IPS-18a (cell line): ENCODE measurements around the gene RABL3.
"Not testable (repeated sequence)": the region's sequence is repeated elsewhere in the genome, so short reads cannot be mapped to it uniquely, and the experiment has no call there.

Experiments used
- H3K27ac ChIP-seq: one replicate; pipeline ENCODE4 v1.5.1; 2013; ENCODE audit warnings: low read length
- H3K27me3 ChIP-seq: one replicate; pipeline ENCODE4 v1.6.1; 2013; ENCODE audit warnings: mild to moderate bottlenecking, low read length; ENCODE audit not compliant: control insufficient read depth, insufficient read depth
- H3K36me3 ChIP-seq: one replicate; pipeline ENCODE4 v1.6.1; 2013; ENCODE audit warnings: low read depth, low read length; ENCODE audit not compliant: control insufficient read depth
- H3K4me1 ChIP-seq: one replicate; pipeline ENCODE4 v1.6.1; 2013; ENCODE audit warnings: low read depth, low read length; ENCODE audit not compliant: control insufficient read depth
- H3K4me3 ChIP-seq: one replicate; pipeline ENCODE4 v1.5.1; 2013; ENCODE audit warnings: low read length
- H3K9ac ChIP-seq: one replicate; pipeline ENCODE4 v1.6.1; 2013; ENCODE audit warnings: mild to moderate bottlenecking, low read length, moderate library complexity
- H3K9me3 ChIP-seq: one replicate; pipeline ENCODE4 v1.6.1; 2013; ENCODE audit warnings: low read depth, low read length; ENCODE audit not compliant: control insufficient read depth

The RABL3 gene

GRCh38 chr3:120742198-120742848 is at the start of gene RABL3, which contains the start of gene GTF2E1:
TSS of gene RABL3 (minus strand) at chr3:120742516. CDS start at chr3:120742507, 9 bp downstream.
TSS of gene GTF2E1 (plus strand) at chr3:120742744. CDS start at chr3:120750553, 7,809 bp downstream.
- Histone ChIP-seq H3K36me3 (peaks cover 5% of the 10 kb centered on the region), H3K9me3 (peaks cover 4% of the 10 kb centered on the region), H3K9ac (peak within 1 kb of the TSS; percentile 86), H3K4me3 (peak within 1 kb of the TSS; percentile 92), H3K4me1 (peaks cover 11% of the 10 kb centered on the region), H3K27me3 (no peaks in the 10 kb centered on the region), H3K27ac (peak within 1 kb of the TSS; percentile 97)

GRCh38 chr3:120791913-120792312 is 49.6 kb upstream of the RABL3 start:
- Histone ChIP-seq H3K4me1 (peaks cover 16% of the 10 kb centered on the region), H3K36me3 (no peaks in the 10 kb centered on the region), H3K9ac (no peak overlapping the region), H3K4me3 (no peak overlapping the region), H3K27me3 (no peaks in the 10 kb centered on the region), H3K27ac (no peak overlapping the region), H3K9me3 (no peaks in the 10 kb centered on the region)

- H3K9ac ChIP-seq, result no peak overlapping the region
- H3K4me1 ChIP-seq, result peaks cover 16% of the 10 kb centered on the region
- no peak overlapping the region for H3K4me3 ChIP-seq
- no peak overlapping the region for H3K27ac ChIP-seq
- H3K27me3 ChIP-seq, result no peaks in the 10 kb centered on the region
- H3K9me3 ChIP-seq, result no peaks in the 10 kb centered on the region
- H3K36me3 ChIP-seq, result no peaks in the 10 kb centered on the region
These were observed 48.7 kb upstream of the RABL3 start for GRCh38 chr3:120791010-120791409.

DNA sequence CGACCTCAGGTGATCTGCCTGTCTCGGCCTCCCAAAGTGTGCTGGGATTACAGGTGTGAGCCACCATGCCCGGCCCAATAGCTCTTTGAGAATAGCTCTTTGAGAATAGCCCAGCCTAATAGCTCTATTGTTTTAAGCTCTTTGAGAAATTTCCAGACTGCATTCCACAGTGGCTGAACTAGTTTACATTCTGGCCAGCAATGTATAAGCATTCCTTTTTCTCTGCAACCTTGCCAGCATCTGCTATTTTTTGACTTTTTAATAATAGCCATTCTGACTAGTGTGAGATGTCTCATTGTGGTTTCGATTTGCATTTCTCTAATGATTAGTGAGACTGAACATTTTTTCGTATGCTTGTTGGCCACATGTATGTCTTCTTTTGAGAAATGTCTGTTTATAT is 43.5 kb upstream of the RABL3 start:
- not testable (repeated sequence) for H3K9ac ChIP-seq, H3K4me3 ChIP-seq, H3K9me3 ChIP-seq, H3K27me3 ChIP-seq, H3K4me1 ChIP-seq, H3K27ac ChIP-seq
- peaks cover 21% of the 10 kb centered on the region for H3K36me3 ChIP-seq

DNA sequence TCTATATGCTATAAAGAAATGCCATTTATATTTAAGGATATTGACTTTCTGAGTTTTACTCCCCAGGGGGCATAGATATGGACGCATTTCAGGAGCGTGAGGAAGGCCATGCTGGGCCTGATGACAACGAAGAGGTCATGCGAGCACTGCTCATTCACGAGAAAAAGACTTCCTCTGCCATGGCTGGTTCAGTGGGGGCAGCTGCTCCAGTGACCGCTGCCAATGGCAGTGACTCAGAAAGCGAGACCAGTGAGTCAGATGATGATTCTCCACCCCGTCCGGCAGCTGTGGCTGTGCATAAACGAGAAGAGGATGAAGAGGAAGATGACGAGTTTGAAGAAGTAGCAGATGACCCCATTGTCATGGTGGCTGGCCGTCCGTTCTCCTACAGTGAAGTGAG is 38.7 kb upstream of the RABL3 start:
- H3K9me3 ChIP-seq, result no peaks in the 10 kb centered on the region
- H3K27ac ChIP-seq, result no peak overlapping the region
- H3K9ac ChIP-seq, result no peak overlapping the region
- H3K27me3 ChIP-seq, result no peaks in the 10 kb centered on the region
- H3K4me1 ChIP-seq, result no peaks in the 10 kb centered on the region
- peaks cover 58% of the 10 kb centered on the region for H3K36me3 ChIP-seq
- no peak overlapping the region for H3K4me3 ChIP-seq

DNA sequence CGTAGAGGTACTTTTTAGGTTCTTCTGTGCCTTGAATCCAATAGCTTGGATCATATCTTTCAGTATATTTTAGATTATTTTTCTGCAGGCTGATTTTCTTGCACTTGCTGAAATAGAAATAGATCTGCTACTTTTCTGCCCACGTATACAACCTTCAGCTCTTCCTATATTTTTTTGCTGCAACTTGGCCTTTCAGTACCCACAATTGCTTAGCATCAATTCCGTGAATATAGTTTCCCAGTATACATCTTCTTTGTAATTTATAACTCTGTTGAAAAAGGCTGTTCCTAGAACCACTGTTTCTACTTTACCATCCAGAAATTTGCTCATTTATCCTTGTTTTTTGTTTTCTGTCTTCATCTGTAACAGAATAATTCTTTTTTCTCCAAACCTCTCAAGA is 36.5 kb upstream of the RABL3 start:
- Histone ChIP-seq H3K36me3 (peaks cover 66% of the 10 kb centered on the region), H3K9me3 (no peaks in the 10 kb centered on the region), H3K4me1 (no peaks in the 10 kb centered on the region), H3K27ac (no peak overlapping the region), H3K9ac (no peak overlapping the region), H3K27me3 (no peaks in the 10 kb centered on the region), H3K4me3 (no peak overlapping the region)

GRCh38 chr3:120775411-120775810 is 33.1 kb upstream of the RABL3 start:
- peaks cover 57% of the 10 kb centered on the region for H3K36me3 ChIP-seq

DNA sequence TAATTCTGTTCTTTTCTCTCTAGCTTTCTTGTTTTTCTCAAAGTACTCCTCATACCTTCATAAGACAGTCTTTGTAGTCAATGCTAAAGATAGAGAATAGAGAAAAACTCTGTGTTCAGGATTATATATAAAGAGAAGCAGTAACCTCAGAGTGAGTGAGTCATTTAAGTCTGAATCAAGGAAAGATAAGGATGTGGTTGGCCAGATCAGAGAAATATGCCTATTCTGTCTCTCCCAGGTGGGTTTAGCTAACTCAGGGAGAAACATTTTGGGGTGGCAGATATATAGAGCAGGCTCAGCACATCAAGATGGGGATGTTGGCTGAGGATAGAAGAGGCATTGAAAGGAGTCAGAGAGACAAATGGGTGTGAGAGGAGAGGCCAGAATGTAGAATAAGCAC is 31.6 kb upstream of the RABL3 start:
- H3K9ac ChIP-seq, result no peak overlapping the region
- H3K4me3 ChIP-seq, result no peak overlapping the region
- H3K4me1 ChIP-seq, result peaks cover 30% of the 10 kb centered on the region
- H3K9me3 ChIP-seq, result no peaks in the 10 kb centered on the region
- H3K27ac ChIP-seq, result no peak overlapping the region
- no peaks in the 10 kb centered on the region for H3K27me3 ChIP-seq
- peaks cover 45% of the 10 kb centered on the region for H3K36me3 ChIP-seq

More at GRCh38 chr3:120775411-120775810, 33.1 kb upstream of the RABL3 start:
- Histone ChIP-seq H3K9ac (no peak overlapping the region), H3K4me1 (peaks cover 23% of the 10 kb centered on the region), H3K4me3 (no peak overlapping the region), H3K27ac (no peak overlapping the region), H3K27me3 (no peaks in the 10 kb centered on the region), H3K9me3 (no peaks in the 10 kb centered on the region)

- peaks cover 33% of the 10 kb centered on the region for H3K4me1 ChIP-seq
- H3K9ac ChIP-seq, result no peak overlapping the region
- no peak overlapping the region for H3K27ac ChIP-seq
- H3K36me3 ChIP-seq, result peaks cover 34% of the 10 kb centered on the region
- no peaks in the 10 kb centered on the region for H3K9me3 ChIP-seq
- no peaks in the 10 kb centered on the region for H3K27me3 ChIP-seq
- H3K4me3 ChIP-seq, result no peak overlapping the region
These were observed 29.8 kb upstream of the RABL3 start for GRCh38 chr3:120772081-120772480.

GRCh38 chr3:120770891-120771290 is 28.6 kb upstream of the RABL3 start:
- no peaks in the 10 kb centered on the region for H3K27me3 ChIP-seq
- H3K4me3 ChIP-seq, result no peak overlapping the region
- H3K36me3 ChIP-seq, result peaks cover 23% of the 10 kb centered on the region
- H3K9me3 ChIP-seq, result no peaks in the 10 kb centered on the region
- peak overlapping the region; percentile 29 for H3K27ac ChIP-seq
- H3K9ac ChIP-seq, result peak overlapping the region; percentile 13
- H3K4me1 ChIP-seq, result peaks cover 37% of the 10 kb centered on the region

- Histone ChIP-seq H3K4me1 (peaks cover 45% of the 10 kb centered on the region), H3K9ac (no peak overlapping the region)
These were observed 27.1 kb upstream of the RABL3 start for GRCh38 chr3:120769436-120769835.

GRCh38 chr3:120767106-120767505 is 24.8 kb upstream of the RABL3 start:
- no peaks in the 10 kb centered on the region for H3K27me3 ChIP-seq
- H3K9ac ChIP-seq, result no peak overlapping the region
- no peak overlapping the region for H3K27ac ChIP-seq
- H3K4me3 ChIP-seq, result no peak overlapping the region
- H3K9me3 ChIP-seq, result no peaks in the 10 kb centered on the region
- H3K4me1 ChIP-seq, result peaks cover 55% of the 10 kb centered on the region
- H3K36me3 ChIP-seq, result peaks cover 5% of the 10 kb centered on the region

More at GRCh38 chr3:120769436-120769835, 27.1 kb upstream of the RABL3 start:
- H3K4me3 ChIP-seq, result no peak overlapping the region
- no peaks in the 10 kb centered on the region for H3K9me3 ChIP-seq
- H3K27ac ChIP-seq, result no peak overlapping the region
- peaks cover 18% of the 10 kb centered on the region for H3K36me3 ChIP-seq
- H3K27me3 ChIP-seq, result no peaks in the 10 kb centered on the region
